Heart left ventricle (tissue), 16 donors: ENCODE results near the gene PHB1. TPM values are rescaled to one million over a fixed set of nuclear protein-coding genes. Genes with fewer than 3 reads are reported as not detected.

Experiments
- ATAC-seq, 4 donors: fragments of 200-7000 bp; cut with Tn5 transposase; one replicate each; pipeline ENCODE4 v1.9.1; 2020 to 2022; ENCODE audit warnings: moderate library complexity in 4 of 4, mild to moderate bottlenecking in 3 of 4, moderate number of reproducible peaks in 1 of 4
- DNase-seq, 5 donors: peaks; one replicate each; pipeline ENCODE4 v3.0.0-alpha.2; 2020
- H3K27ac ChIP-seq, 12 donors: fragments of 200-600 bp; sonication (generic) in 4 of 12; one replicate each; pipeline versions ENCODE4 v1.5.0 to v1.8.0; 2016 to 2022; ENCODE audit warnings: mild to moderate bottlenecking in 2 of 12
- H3K27me3 ChIP-seq, 9 donors: fragments of 200-600 bp; sonication (generic) in 2 of 9; one replicate each; pipeline versions ENCODE4 v1.5.1 to v1.8.0; 2016 to 2022; ENCODE audit warnings: mild to moderate bottlenecking in 3 of 9
- H3K36me3 ChIP-seq, 9 donors: fragments of 200-600 bp; sonication (generic) in 2 of 9; one replicate each; pipeline versions ENCODE4 v1.5.0 to v1.8.0; 2018 to 2022; ENCODE audit warnings: mild to moderate bottlenecking in 2 of 9
- H3K4me1 ChIP-seq, 12 donors: fragments of 200-600 bp; sonication (generic) in 4 of 12; one replicate each; pipeline versions ENCODE4 v1.5.0 to v1.8.0; 2016 to 2022; ENCODE audit warnings: mild to moderate bottlenecking in 3 of 12
- H3K4me3 ChIP-seq, 12 donors: fragments of 200-600 bp; sonication (generic) in 4 of 12; one replicate each; pipeline versions ENCODE4 v1.5.0 to v1.8.0; 2017 to 2022; ENCODE audit warnings: mild to moderate bottlenecking in 9 of 12, moderate library complexity in 4 of 12
- H3K9me3 ChIP-seq, 12 donors: fragments of 200-600 bp; sonication (generic) in 4 of 12; one replicate each; pipeline versions ENCODE4 v1.5.0 to v1.8.0; 2016 to 2022; ENCODE audit warnings: mild to moderate bottlenecking in 1 of 12
- POLR2A ChIP-seq, 2 donors: fragments of 450-650 bp; IDR thresholded peaks; one replicate each; pipeline ENCODE4 v1.6.1; 2017; ENCODE audit warnings: antibody characterized with exemption in 2 of 2, mild to moderate bottlenecking in 2 of 2, moderate library complexity in 2 of 2
- WGBS, 4 donors: extraction: QIAGEN DNeasy Blood & Tissue Kit in 2 of 4; methylation state at CpG; one replicate each; pipeline versions ENCODE4 v1.1.5 to v1.1.7; 2013 to 2018; 5-methylcytosine and 5-hydroxymethylcytosine counted together
- intact Hi-C, 10 donors: fragments of 100-400 bp; cut with DNase I; formaldehyde crosslinking; loops; one replicate each; pipeline versions ENCODE4 v1.11.1 to v1.14.2; 2022
- polyA plus RNA-seq, 2 donors: library from polyadenylated mRNA; stranded (reverse); fragments of 200-250 nt; gene quantifications; one replicate each; pipeline ENCODE4 v1.2.3, GENCODE V29; 2013
- total RNA-seq, 9 donors: library from RNA; depleted of rRNA in 2 of 9; stranded (reverse); fragments of >200 nt in 2 of 9; fragmentation: NEBNext Ultra II Directional in 3 of 9; extraction: Animal tissue kit (Norgen Biotek cat#: 25700) in 3 of 9; gene quantifications; one replicate each; pipeline versions ENCODE4 v1.1.0 to v1.2.4, GENCODE V29; 2016 to 2023
- TF ChIP-seq, protein P1 (sequence below), 12 donors: fragments of 200-600 bp; sonication (generic) in 4 of 12; IDR thresholded peaks; one replicate each; pipeline versions ENCODE4 v1.5.0 to v1.8.0; 2018 to 2022; ENCODE audit warnings: antibody characterized with exemption in 12 of 12, mild to moderate bottlenecking in 5 of 12
- donor health status: ischemic (EF 13 %, LVEDD 7.1; RV severe dilation, severe dysfunction).
- donor health status: healthy with polysubstance abuse.
- donor health status: DM: no; HTN: yes; CAD: no.
- donor health status: DM: no; HTN: no; CAD: no.
- donor health status: ischemic (EF 25% LVEDD 6.9; RV normal size, moderate dysfunction).
- donor health status: ischemic (EF 25% LVEDD 5.7; RV mildly dilated, moderate dysfunction).
- donor health status: healthy.
- donor health status: DM: yes; HTN: yes; CAD: no.
- donor health status: ischemic (EF 35%, LVEDD 5.7; RV mildly dilated, moderate dysfunction).
- donor health status: nonischemic (EF 11% LVEDD 7.7; RV severe dilation, severe dysfunction).
- donor health status: DM: yes; HTN: yes; CAD: no.
- donor health status: PGD.
- donor health status: ischemic (EF 29% LVEDD 5.4; RV normal size, mild dysfunction).
- donor health status: nonischemic (EF 23%, LVEDD 6.1; RV moderate dilation, normal function).

The PHB1 gene
- total and polyA plus RNA-seq, 11 donors, result 125 to 328 (median 211) TPM

DNA sequence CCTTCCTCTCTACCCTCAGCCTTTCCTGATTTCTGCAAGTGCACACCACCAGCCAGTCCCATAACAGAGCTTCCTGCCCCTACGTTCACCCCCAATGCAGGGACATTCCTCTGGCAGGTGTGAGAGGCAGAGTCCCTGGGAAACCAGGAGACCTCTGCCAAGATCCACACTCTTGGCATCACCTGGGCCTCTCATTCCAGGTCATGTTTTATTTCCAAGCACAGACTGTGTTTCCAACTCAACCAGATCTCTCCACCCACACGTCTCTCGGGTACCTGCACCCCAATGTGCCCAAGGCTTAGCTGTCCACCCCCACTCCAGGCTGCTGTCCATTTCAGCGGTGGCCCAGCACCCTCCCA lies 21.0 kb upstream of the PHB1 start:
- Histone ChIP-seq H3K27ac (no peak overlapping the region), H3K4me1 (no peaks in the 10 kb centered on the region), H3K4me3 (no peak overlapping the region), H3K36me3 (no peaks in the 10 kb centered on the region), H3K27me3 (peaks cover 4 to 31% (median 21%) of the 10 kb centered on the region in 9 donors), H3K9me3 (no peaks in the 10 kb centered on the region)
- ATAC-seq, result no peak
- no peak for TF ChIP-seq POLR2A (IDR thresholded peaks at IDR 0.05)
- TF ChIP-seq, protein P1, sequence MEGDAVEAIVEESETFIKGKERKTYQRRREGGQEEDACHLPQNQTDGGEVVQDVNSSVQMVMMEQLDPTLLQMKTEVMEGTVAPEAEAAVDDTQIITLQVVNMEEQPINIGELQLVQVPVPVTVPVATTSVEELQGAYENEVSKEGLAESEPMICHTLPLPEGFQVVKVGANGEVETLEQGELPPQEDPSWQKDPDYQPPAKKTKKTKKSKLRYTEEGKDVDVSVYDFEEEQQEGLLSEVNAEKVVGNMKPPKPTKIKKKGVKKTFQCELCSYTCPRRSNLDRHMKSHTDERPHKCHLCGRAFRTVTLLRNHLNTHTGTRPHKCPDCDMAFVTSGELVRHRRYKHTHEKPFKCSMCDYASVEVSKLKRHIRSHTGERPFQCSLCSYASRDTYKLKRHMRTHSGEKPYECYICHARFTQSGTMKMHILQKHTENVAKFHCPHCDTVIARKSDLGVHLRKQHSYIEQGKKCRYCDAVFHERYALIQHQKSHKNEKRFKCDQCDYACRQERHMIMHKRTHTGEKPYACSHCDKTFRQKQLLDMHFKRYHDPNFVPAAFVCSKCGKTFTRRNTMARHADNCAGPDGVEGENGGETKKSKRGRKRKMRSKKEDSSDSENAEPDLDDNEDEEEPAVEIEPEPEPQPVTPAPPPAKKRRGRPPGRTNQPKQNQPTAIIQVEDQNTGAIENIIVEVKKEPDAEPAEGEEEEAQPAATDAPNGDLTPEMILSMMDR (IDR thresholded peaks at IDR 0.05), result no peak
- DNase-seq, result no peak
- 52 to 74% (median 72%) methylated on average over 4 of the region's 4 CpGs for WGBS, 4 donors
- intact Hi-C loops, result loop anchor here in 9 of 10 donors (1.0 to 10.0 kb wide), 10 partner anchors 37 to 419 kb away; partner anchors contain the start of genes NGFR (in 2 of the 9) and SLC35B1 (in 1 of the 9)

DNA sequence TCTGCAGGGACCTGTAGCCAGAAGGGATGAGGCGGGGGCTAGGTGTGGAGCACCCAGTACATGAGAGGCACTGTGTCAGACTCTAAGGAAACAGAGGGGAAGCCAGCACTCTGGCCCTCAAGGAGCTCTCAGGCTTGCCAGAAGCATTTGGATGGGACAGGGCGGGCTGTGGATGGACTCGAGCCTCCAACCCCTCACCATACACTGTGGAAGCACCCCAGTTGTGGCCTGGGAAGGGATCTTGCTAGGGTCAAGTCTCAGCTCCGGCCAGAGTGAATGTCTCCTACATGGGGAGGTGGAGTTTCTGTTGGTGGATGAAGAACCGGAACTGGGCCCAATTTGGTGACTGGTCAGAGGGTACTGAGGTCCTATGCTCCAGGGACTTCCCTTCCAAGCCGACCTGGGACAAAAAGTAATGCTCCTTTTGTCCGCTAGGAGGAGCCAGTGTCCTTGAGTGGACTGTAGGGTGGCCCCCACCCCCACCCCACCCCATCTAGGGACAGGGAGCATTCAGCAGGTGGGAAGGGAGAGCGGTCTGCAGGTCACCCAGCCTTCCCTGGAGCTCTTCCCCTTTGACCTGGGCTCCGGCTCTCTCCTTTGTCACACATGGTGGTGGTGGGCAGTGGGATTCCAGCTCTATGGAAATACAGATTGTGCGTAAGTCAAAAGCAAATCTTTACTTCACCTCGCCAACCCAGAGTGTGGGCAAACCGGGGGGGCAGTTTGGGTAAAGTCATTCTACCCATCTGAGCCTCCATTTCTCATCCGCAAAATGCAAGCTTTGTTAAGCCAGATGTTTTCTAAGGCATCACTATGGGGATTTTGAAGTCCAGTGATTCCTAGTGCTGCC lies 20.4 kb upstream of the PHB1 start:
- ATAC-seq, result peak; percentile 53 to 76 (median 66)
- DNase-seq, result peak in 1 of 5 donors; percentile 19

DNA sequence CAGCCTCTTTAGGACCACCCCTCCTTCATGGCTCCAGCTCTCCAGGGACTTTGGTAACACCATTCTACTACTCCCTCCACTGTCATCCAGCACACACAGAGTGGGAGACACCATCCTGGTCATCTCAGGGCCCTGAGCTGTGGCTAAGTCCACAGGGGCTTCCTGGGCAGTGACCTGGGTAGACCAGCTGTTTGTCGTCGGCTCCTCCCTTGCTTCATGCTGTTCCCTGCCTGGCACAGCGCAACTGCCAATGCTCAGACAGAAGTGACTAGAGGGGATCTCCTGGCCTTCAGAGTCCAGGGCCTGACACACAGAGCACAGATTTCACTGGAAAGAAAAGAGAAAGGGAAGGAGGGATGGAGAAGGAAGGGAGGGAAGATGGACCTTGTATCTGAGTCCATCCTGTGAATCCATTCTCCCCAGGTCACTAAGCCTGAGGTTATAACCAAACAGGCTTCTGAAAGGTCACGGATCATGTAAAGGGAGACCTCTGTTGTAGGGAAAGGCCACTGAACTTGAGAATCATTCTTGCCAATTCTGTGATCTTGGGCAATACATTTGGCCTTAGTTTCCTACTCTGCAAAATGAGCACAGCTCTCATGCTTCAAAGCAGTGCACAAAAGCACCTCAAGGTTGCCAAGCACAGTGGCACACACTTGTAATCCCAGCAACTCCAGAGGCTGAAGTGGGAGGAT lies 18.5 kb upstream of the PHB1 start:
- 79 to 94% (median 87%) methylated on average over 4 of the region's 4 CpGs for WGBS, 4 donors
- no peak overlapping the region for H3K4me3 ChIP-seq
- no peaks in the 10 kb centered on the region for H3K36me3 ChIP-seq
- no peak for ATAC-seq
- H3K4me1 ChIP-seq, result no peaks in the 10 kb centered on the region
- no peak for DNase-seq
- no peak for TF ChIP-seq POLR2A (IDR thresholded peaks at IDR 0.05)
- TF ChIP-seq, protein P1 (IDR thresholded peaks at IDR 0.05), result no peak
- H3K27ac ChIP-seq, result no peak overlapping the region
- peaks cover 0 to 23% (median 6%) of the 10 kb centered on the region in 9 donors for H3K27me3 ChIP-seq
- intact Hi-C loops, result loop anchor here in 2 of 10 donors (10.0 kb wide), 3 partner anchors 62 to 422 kb away; partner anchors contain the start of genes NGFR (in 1 of the 2) and SLC35B1 (in 1 of the 2)
- H3K9me3 ChIP-seq, result no peaks in the 10 kb centered on the region

More for the DNA sequence above, 20.4 kb upstream of the PHB1 start:
- no peak for TF ChIP-seq POLR2A (IDR thresholded peaks at IDR 0.05)
- TF ChIP-seq, protein P1 (IDR thresholded peaks at IDR 0.05), result peak; percentile 53 to 80 (median 73)
- Histone ChIP-seq H3K36me3 (no peaks in the 10 kb centered on the region), H3K4me3 (no peak overlapping the region), H3K27me3 (peaks cover 2 to 30% (median 19%) of the 10 kb centered on the region in 9 donors), H3K9me3 (no peaks in the 10 kb centered on the region), H3K27ac (no peak overlapping the region), H3K4me1 (no peaks in the 10 kb centered on the region)
- 55 to 61% (median 58%) methylated on average over 13 of the region's 13 CpGs for WGBS, 4 donors
- intact Hi-C loops, result loop anchor here in 8 of 10 donors (1.0 to 10.0 kb wide), 10 partner anchors 38 to 420 kb away; partner anchors contain the start of genes NGFR (in 2 of the 8) and SLC35B1 (in 1 of the 8)

DNA sequence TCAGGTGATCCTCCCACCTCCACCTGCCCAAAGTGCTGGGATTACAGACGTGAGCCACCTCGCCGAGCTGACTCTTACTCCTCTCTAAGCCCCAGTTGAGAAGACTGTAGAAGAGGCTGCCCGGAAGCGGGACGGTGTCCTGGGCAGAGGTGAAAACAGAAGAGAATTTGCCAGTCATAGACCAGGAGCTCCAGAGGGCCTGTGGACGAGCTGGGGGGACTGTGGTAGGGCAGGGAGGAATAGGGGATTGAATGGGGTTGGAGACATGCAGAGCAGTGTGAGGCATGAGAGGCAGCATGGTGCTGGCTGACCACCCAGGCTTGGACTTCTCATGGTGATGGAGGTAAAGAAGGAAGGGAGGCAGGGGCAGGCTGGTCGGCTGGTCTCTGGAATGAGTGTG lies 17.1 kb upstream of the PHB1 start:
- intact Hi-C loops, result loop anchor here in 3 of 10 donors (2.0 to 10.0 kb wide), 4 partner anchors 63 to 423 kb away; partner anchors contain the start of genes NGFR (in 1 of the 3) and SLC35B1 (in 1 of the 3)
- Histone ChIP-seq H3K9me3 (no peaks in the 10 kb centered on the region), H3K36me3 (no peaks in the 10 kb centered on the region), H3K4me3 (no peak overlapping the region), H3K4me1 (no peaks in the 10 kb centered on the region), H3K27ac (no peak overlapping the region), H3K27me3 (peaks cover 0 to 19% (median 4%) of the 10 kb centered on the region in 9 donors)
- 80 to 89% (median 85%) methylated on average over 8 of the region's 8 CpGs for WGBS, 4 donors
- ATAC-seq (no peak), DNase-seq (no peak)
- TF ChIP-seq, protein P1 (IDR thresholded peaks at IDR 0.05), result no peak
- no peak for TF ChIP-seq POLR2A (IDR thresholded peaks at IDR 0.05)
